IMR-90 (cell line): Measurements from ENCODE around the gene NNMT. TPM values are rescaled to one million over a fixed set of nuclear protein-coding genes. Genes with fewer than 3 reads are reported as not detected.

Experiments
- ATAC-seq: fragments of 200-7000 bp; cut with Tn5 transposase; 2 replicates; pipeline ENCODE4 v1.9.1; 2020; ENCODE audit warnings: low read depth, mild to moderate bottlenecking, moderate library complexity
- BruUV-seq: library from RNA; stranded (reverse); fragments of 400-500 nt; replicated peaks from 2 replicates; lab custom pipeline; 2021; lab: Mats Ljungman, UMichigan
- CTCF ChIA-PET: fragments of 300-600 bp; formaldehyde crosslinking; extraction: SDS; loops from one replicate; lab custom pipeline; 2021; ENCODE audit warnings: antibody characterized with exemption; lab: Yijun Ruan, JAX
- POLR2A ChIA-PET: fragments of 300-600 bp; sonication (Branson Sonifier 250); formaldehyde crosslinking; loops from one replicate; lab custom pipeline; 2022; ENCODE audit warnings: antibody characterized with exemption; ENCODE audit not compliant: unreplicated experiment; lab: Charles Lee
- DNase-seq: peaks from one replicate; pipeline ENCODE4 v3.0.0; 2013
- H2AFZ ChIP-seq: replicated peaks from 2 replicates; pipeline ENCODE3; 2013; ENCODE audit warnings: low read length, mild to moderate bottlenecking; ENCODE audit not compliant: poor library complexity
- H2AK5ac ChIP-seq: 2 replicates; pipeline ENCODE4 v1.6.1; 2013; ENCODE audit warnings: low read depth, low read length, inconsistent platforms
- H2AK9ac ChIP-seq: replicated peaks from 2 replicates; pipeline ENCODE3; 2013; ENCODE audit warnings: mild to moderate bottlenecking, low read depth, low read length, moderate library complexity; ENCODE audit not compliant: poor library complexity
- H2BK120ac ChIP-seq: 2 replicates; pipeline ENCODE4 v1.6.1; 2013; ENCODE audit warnings: low read depth, low read length, inconsistent platforms
- H2BK15ac ChIP-seq: 3 replicates; pipeline ENCODE4 v1.6.1; 2013; ENCODE audit warnings: low read depth, low read length, inconsistent platforms
- H2BK20ac ChIP-seq: 2 replicates; pipeline ENCODE4 v1.6.1; 2013; ENCODE audit warnings: low read depth, mild to moderate bottlenecking, inconsistent platforms, low read length, moderate library complexity
- H2BK5ac ChIP-seq: 2 replicates; pipeline ENCODE4 v1.6.1; 2013; ENCODE audit warnings: mild to moderate bottlenecking, low read depth, low read length, inconsistent platforms; ENCODE audit not compliant: poor library complexity, severe bottlenecking
- H3K14ac ChIP-seq: replicated peaks from 2 replicates; pipeline ENCODE4 v1.6.1; 2013; ENCODE audit warnings: low read depth, low read length, inconsistent platforms
- H3K18ac ChIP-seq: 2 replicates; pipeline ENCODE4 v1.6.1; 2013; ENCODE audit warnings: low read depth, low read length, control low read depth
- H3K23ac ChIP-seq: 2 replicates; pipeline ENCODE4 v1.6.1; 2013; ENCODE audit warnings: low read depth, low read length, inconsistent platforms
- H3K27ac ChIP-seq: 2 replicates; pipeline ENCODE4 v1.5.1; 2013; ENCODE audit warnings: mild to moderate bottlenecking, control low read depth, low read length; ENCODE audit not compliant: insufficient read depth
- H3K27me3 ChIP-seq: 2 replicates; pipeline ENCODE4 v1.6.1; 2013; ENCODE audit warnings: low read length; ENCODE audit not compliant: control insufficient read depth, insufficient read depth
- H3K36me3 ChIP-seq: 2 replicates; pipeline ENCODE4 v1.6.1; 2013; ENCODE audit warnings: low read length, mixed read lengths; ENCODE audit not compliant: control insufficient read depth, insufficient read depth
- H3K4ac ChIP-seq: 2 replicates; pipeline ENCODE4 v1.6.1; 2013; ENCODE audit warnings: low read depth, low read length, inconsistent platforms
- H3K4me1 ChIP-seq: 2 replicates; pipeline ENCODE4 v1.6.1; 2013; ENCODE audit warnings: low read length, mixed read lengths; ENCODE audit not compliant: control insufficient read depth, insufficient read depth
- H3K4me2 ChIP-seq: 2 replicates; pipeline ENCODE4 v1.6.1; 2013; ENCODE audit warnings: low read depth, mild to moderate bottlenecking, control low read depth, low read length, moderate library complexity
- H3K4me3 ChIP-seq: 2 replicates; pipeline ENCODE4 v1.5.1; 2013; ENCODE audit warnings: low read depth, mild to moderate bottlenecking, control low read depth, low read length, moderate library complexity; ENCODE audit not compliant: insufficient read depth
- H3K56ac ChIP-seq: 2 replicates; pipeline ENCODE4 v1.6.1; 2013; ENCODE audit warnings: low read length, inconsistent platforms; ENCODE audit not compliant: insufficient read depth; ENCODE audit errors: extremely low read depth
- H3K79me1 ChIP-seq, 2 experiments: 2 replicates each; pipeline ENCODE4 v1.6.1; 2013; ENCODE audit warnings: low read length in 2 of 2, inconsistent platforms in 1 of 2, low read depth in 1 of 2
- H3K9ac ChIP-seq: 2 replicates; pipeline ENCODE4 v1.6.1; 2013; ENCODE audit warnings: low read depth, low read length, control low read depth
- H3K9me1 ChIP-seq: 2 replicates; pipeline ENCODE4 v1.6.1; 2013; ENCODE audit warnings: low read length, inconsistent platforms; ENCODE audit not compliant: insufficient read depth
- H3K9me3 ChIP-seq: 2 replicates; pipeline ENCODE4 v1.6.1; 2013; ENCODE audit warnings: low read length; ENCODE audit not compliant: control insufficient read depth, insufficient read depth
- H4K20me1 ChIP-seq: 2 replicates; pipeline ENCODE4 v1.6.1; 2013; ENCODE audit warnings: low read length, inconsistent platforms; ENCODE audit not compliant: insufficient read depth
- H4K5ac ChIP-seq: 2 replicates; pipeline ENCODE4 v1.6.1; 2013; ENCODE audit warnings: mild to moderate bottlenecking, low read depth, low read length, control low read depth
- H4K8ac ChIP-seq, 2 experiments: 2 replicates each; pipeline ENCODE4 v1.6.1; 2013; ENCODE audit warnings: low read depth in 2 of 2, low read length in 2 of 2, control low read depth in 1 of 2, inconsistent platforms in 1 of 2
- H4K91ac ChIP-seq: 2 replicates; pipeline ENCODE4 v1.6.1; 2013; ENCODE audit warnings: low read depth, low read length, inconsistent platforms; ENCODE audit not compliant: insufficient read depth
- CEBPB ChIP-seq: IDR thresholded peaks from 2 replicates; pipeline ENCODE4 v1.6.1; 2012; ENCODE audit warnings: low read depth, low read length, improper control_type of control experiment
- CHD1 ChIP-seq: IDR thresholded peaks from 2 replicates; pipeline ENCODE4 v1.6.1; 2012; ENCODE audit warnings: low read depth, low read length, improper control_type of control experiment
- ELK1 ChIP-seq: fragments of 150-350 bp; IDR thresholded peaks from 2 replicates; pipeline ENCODE4 v1.6.1; 2016; ENCODE audit warnings: low read depth, mild to moderate bottlenecking, low read length, moderate library complexity, borderline replicate concordance
- FOS ChIP-seq: fragments of 150-350 bp; IDR thresholded peaks from 2 replicates; pipeline ENCODE4 v1.6.1; 2016; ENCODE audit warnings: low read depth, low read length
- MAFK ChIP-seq: IDR thresholded peaks from 2 replicates; pipeline ENCODE4 v1.6.1; 2012; ENCODE audit warnings: low read depth, low read length, improper control_type of control experiment
- MAZ ChIP-seq: IDR thresholded peaks from 2 replicates; pipeline ENCODE4 v1.6.1; 2012; ENCODE audit warnings: low read depth, mild to moderate bottlenecking, low read length, improper control_type of control experiment, moderate library complexity, borderline replicate concordance
- MXI1 ChIP-seq: IDR thresholded peaks from 2 replicates; pipeline ENCODE4 v1.6.1; 2012; ENCODE audit warnings: low read depth, mild to moderate bottlenecking, low read length, moderate library complexity, borderline replicate concordance
- NFE2L2 ChIP-seq: fragments of 150-350 bp; IDR thresholded peaks from 2 replicates; pipeline ENCODE4 v1.6.1; 2016; ENCODE audit warnings: low read depth, mild to moderate bottlenecking, low read length
- POLR2A ChIP-seq: IDR thresholded peaks from 2 replicates; pipeline ENCODE4 v1.6.1; 2012; ENCODE audit warnings: mild to moderate bottlenecking, low read depth, low read length
- RAD21 ChIP-seq: IDR thresholded peaks from 2 replicates; pipeline ENCODE4 v1.6.1; 2012; ENCODE audit warnings: low read length, improper control_type of control experiment
- RCOR1 ChIP-seq: IDR thresholded peaks from 2 replicates; pipeline ENCODE4 v1.6.1; 2012; ENCODE audit warnings: mild to moderate bottlenecking, low read length, improper control_type of control experiment; ENCODE audit not compliant: insufficient replicate concordance
- RFX5 ChIP-seq: IDR thresholded peaks from 2 replicates; pipeline ENCODE4 v1.8.0; 2012; ENCODE audit warnings: low read depth, mild to moderate bottlenecking, low read length, moderate library complexity
- SMC3 ChIP-seq: fragments of 150-350 bp; IDR thresholded peaks from 2 replicates; pipeline ENCODE4 v1.6.1; 2016; ENCODE audit warnings: low read depth, mild to moderate bottlenecking, antibody characterized with exemption, low read length, moderate library complexity
- USF2 ChIP-seq: fragments of 150-350 bp; IDR thresholded peaks from 2 replicates; pipeline ENCODE4 v1.6.1; 2017; ENCODE audit warnings: mild to moderate bottlenecking, antibody characterized with exemption, low read length, low read depth
- WGBS, 2 experiments: methylation state at CpG; one replicate each; pipeline versions ENCODE4 v1.1.5 to v1.1.7; 2013; ENCODE audit warnings: missing lambda C conversion rate in 2 of 2; ENCODE audit not compliant: insufficient read length in 1 of 2; ENCODE audit errors: extremely low coverage in 2 of 2; 5-methylcytosine and 5-hydroxymethylcytosine counted together
- dilution Hi-C: fragments of 300-500 bp; cut with HindIII; formaldehyde crosslinking; loops from one replicate; pipeline ENCODE4 v1.14.3; 2018; ENCODE audit warnings: low sequenced_read_pairs; ENCODE audit not compliant: unreplicated experiment
- in situ Hi-C: fragments of 300-500 bp; cut with MboI; formaldehyde crosslinking; loops from 3 replicates; pipeline ENCODE4 v1.14.3; 2019; ENCODE audit warnings: low sequenced_read_pairs, inconsistent platforms, mixed read lengths
- intact Hi-C: fragments of 100-400 bp; cut with micrococcal nuclease; formaldehyde crosslinking; loops from 2 replicates; pipeline ENCODE4 v1.10.0; 2022
- polyA plus RNA-seq, 3 experiments: library from polyadenylated mRNA; depleted of rRNA; stranded (reverse); fragments of >200 nt; gene quantifications; 2 replicates each; pipeline ENCODE4 v1.2.3, GENCODE V29; 2012; ENCODE audit warnings: low replicate concordance in 1 of 3
- total RNA-seq: library from RNA; depleted of rRNA; stranded (reverse); fragments of >200 nt; gene quantifications from 2 replicates; pipeline ENCODE4 v1.2.3, GENCODE V29; 2012

The NNMT gene
- total and polyA plus RNA-seq, 2 of the 4 experiments (the other 2 are of a cell fraction): 79.7 to 108 TPM

- Histone ChIP-seq H3K18ac (no peak overlapping the region), H3K27ac (no peak overlapping the region), H2AK9ac (no peak overlapping the region), H2BK5ac (peak overlapping the region; percentile 36), H3K9ac (no peak overlapping the region), H4K5ac (no peak overlapping the region), H3K4me1 (peaks cover 8% of the 10 kb centered on the region), H3K23ac (no peak overlapping the region), H2BK15ac (no peak overlapping the region), H4K8ac (no peak overlapping the region), H4K20me1 (peaks cover 27% of the 10 kb centered on the region; the same call in 1 of the 2 replicates), H2AK5ac (no peak overlapping the region), H3K9me3 (peaks cover 4% of the 10 kb centered on the region), H3K9me1 (0 out of 2 replicates have a peak, but pooled peaks cover 14% of the 10 kb centered on the region), H3K4me2 (no peak overlapping the region; the same call in 1 of the 2 replicates), H3K4ac (no peak overlapping the region; the same call in 1 of the 2 replicates), H3K4me3 (no peak overlapping the region), H4K91ac (no peak overlapping the region), H3K56ac (no peak overlapping the region), H3K27me3 (no peaks in the 10 kb centered on the region), H2BK120ac (no peak overlapping the region), H3K79me1 (peaks cover 10 to 52% of the 10 kb centered on the region in 2 experiments; a peak in 3 of 4 replicates), H2AFZ (peak overlapping the region; percentile 72), H2BK20ac (no peak overlapping the region), H3K36me3 (peaks cover 9% of the 10 kb centered on the region), H3K14ac (0 out of 2 replicates have a peak overlapping the region, but pooled peaks have one; percentile 26)
- intact Hi-C loops: no loop called here
- no TSS peak for BruUV-seq
- CTCF ChIA-PET: interaction anchor here (1.4 kb wide), 1 partner anchor 9 kb away, joined by 7 read pairs; the partner anchor contains the start of gene NNMT
- DNase-seq: no peak
- POLR2A ChIA-PET: interaction anchor here (1.0 kb wide), 1 partner anchor 9 kb away, joined by 7 read pairs; the partner anchor contains the start of gene NNMT
- ATAC-seq: no peak
- no peak for TF ChIP-seq FOS
- no peak for TF ChIP-seq RAD21
- no peak for TF ChIP-seq RCOR1
- TF ChIP-seq NFE2L2: no peak
- no peak for TF ChIP-seq CEBPB
- TF ChIP-seq ELK1: no peak
- TF ChIP-seq MAFK: no peak
- TF ChIP-seq POLR2A: no peak
- no peak for TF ChIP-seq USF2
- no peak for TF ChIP-seq SMC3
- TF ChIP-seq RFX5: no peak
- no peak for TF ChIP-seq CHD1
- no peak for TF ChIP-seq MXI1
- TF ChIP-seq MAZ: no peak
- WGBS, 2 experiments: no CpG with 5 or more reads among the region's 1 CpG
- dilution Hi-C loops: no loop called here
- in situ Hi-C loops: no loop called here
Measured at GRCh38 chr11:114304969-114305368, 8.8 kb downstream of the NNMT start.
